Measurements from ENCODE around the gene CFP. TPM values are rescaled to one million over a fixed set of nuclear protein-coding genes. Genes with fewer than 3 reads are reported as not detected.

Gene CFP
- polyA plus RNA-seq, 1 of the 3 experiments (the other 2 are of a cell fraction) = 0.03 TPM

GRCh38 chrX:47646636-47647035, 16.9 kb upstream of the CFP start:
- TF ChIP-seq NRF1 (IDR thresholded peaks at IDR 0.05; ENCODE audit: low read depth, low read length) (no peak), FOXJ3 (CRISPR knock-in tag; IDR thresholded peaks at IDR 0.05) (no peak), TCF12 (IDR thresholded peaks at IDR 0.05) (no peak), FOSL2 (IDR thresholded peaks at IDR 0.05; ENCODE audit: borderline replicate concordance, low read depth) (no peak), USF1 (IDR thresholded peaks at IDR 0.05; ENCODE audit: borderline replicate concordance, low read depth) (no peak), MEF2A (IDR thresholded peaks at IDR 0.05; ENCODE audit: borderline replicate concordance, low read depth) (no peak), SIN3A (IDR thresholded peaks at IDR 0.05; ENCODE audit: borderline replicate concordance, low read depth, low read length) (no peak), CTCF (IDR thresholded peaks at IDR 0.05) (no peak), PBX3 (IDR thresholded peaks at IDR 0.05) (no peak), RCOR1 (IDR thresholded peaks at IDR 0.05; ENCODE audit: low read length) (no peak), EZH2phosphoT487 (IDR thresholded peaks at IDR 0.05; ENCODE audit: borderline replicate concordance, low read depth) (no peak), MXI1 (IDR thresholded peaks at IDR 0.05; ENCODE audit: low read depth, low read length) (no peak), EP300 (IDR thresholded peaks at IDR 0.05; ENCODE audit: borderline replicate concordance in 1 of 2, low read depth in 1 of 2, low read length in 1 of 2) (no peak), SMC3 (IDR thresholded peaks at IDR 0.05; ENCODE audit: low read depth, low read length) (no peak), GABPA (IDR thresholded peaks at IDR 0.05; ENCODE audit: low read depth) (no peak), RXRA (IDR thresholded peaks at IDR 0.05; ENCODE audit: borderline replicate concordance, low read depth) (no peak), TEAD4 (IDR thresholded peaks at IDR 0.05; ENCODE audit: borderline replicate concordance, insufficient read depth) (no peak), GATA2 (CRISPR knock-in tag; IDR thresholded peaks at IDR 0.05) (no peak), RAD21 (IDR thresholded peaks at IDR 0.05; ENCODE audit: low read length) (no peak), CHD2 (IDR thresholded peaks at IDR 0.05; ENCODE audit: low read length, partially characterized antibody) (no peak)
- Histone ChIP-seq H4K20me1 (ENCODE audit: insufficient read depth) (no peaks in the 10 kb centered on the region), H3K9me3 (no peaks in the 10 kb centered on the region), H3K4me2 (no peak overlapping the region), H3K9me2 (no peaks in the 10 kb centered on the region), H2AFZ (ENCODE audit: low read depth) (no peak overlapping the region), H3K36me3 (replicated peaks in 1 of 2; ENCODE audit: control insufficient read depth in 1 of 2, insufficient read depth in 2 of 2, low read length in 1 of 2) (peaks cover 4 to 7% of the 10 kb centered on the region in 2 experiments), H3K27ac (ENCODE audit: low read depth in 2 of 2, low read length in 1 of 2) (no peak overlapping the region), H3K79me2 (ENCODE audit: insufficient read depth) (peaks cover 14% of the 10 kb centered on the region; the same call in 1 of the 2 replicates), H3K9ac (no peak overlapping the region), H3F3A (replicated peaks; ENCODE audit: insufficient read depth) (no peaks in the 10 kb centered on the region), H3K27me3 (ENCODE audit: insufficient read depth) (peaks cover 9% of the 10 kb centered on the region; the same call in 1 of the 2 replicates), H3K4me3 (ENCODE audit: low read depth in 2 of 2, low read length in 1 of 2) (no peak overlapping the region), H3K4me1 (ENCODE audit: control insufficient read depth in 1 of 2, insufficient read depth in 2 of 2, low read depth in 1 of 2, low read length in 1 of 2) (peaks cover 4 to 8% of the 10 kb centered on the region in 2 experiments; a peak in 1 of 4 replicates)
- CTCF ChIA-PET = interaction anchor here (1.0 kb wide), 1 partner anchor 149 kb away, joined by 3 read pairs; no protein-coding TSS in a partner anchor
- POLR2A ChIA-PET = no interaction called here
- 42% methylated on average over 6 of the region's 6 CpGs for WGBS (ENCODE audit: low lambda C conversion rate)
- DNase-seq = no peak
